ENCODE results near the gene LRCH1. TPM values are rescaled to one million over a fixed set of nuclear protein-coding genes. Genes with fewer than 3 reads are reported as not detected.

LRCH1 gene
- total RNA-seq, 2 experiments from 2014 or later: 16.7 to 27.8 TPM

DNA sequence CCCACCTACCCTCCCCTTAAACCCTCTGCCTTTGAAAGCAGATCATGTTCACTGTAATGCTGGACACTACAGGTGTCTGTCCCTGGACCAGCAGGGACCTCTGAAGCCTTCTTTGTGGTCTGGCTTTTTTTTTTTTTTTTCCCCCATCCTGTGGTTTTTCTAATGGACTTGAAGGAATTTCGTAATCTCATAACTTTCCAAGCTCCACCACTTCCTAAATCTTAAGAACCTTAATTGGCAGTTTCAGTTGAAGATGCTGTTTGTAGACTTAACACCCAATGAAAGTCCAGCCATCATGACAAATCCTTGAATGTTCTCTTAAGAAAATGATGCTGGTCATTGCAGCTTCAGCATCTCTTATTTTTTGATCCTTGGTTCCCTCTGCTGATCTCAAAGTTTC, 45.0 kb upstream of the LRCH1 start:
- intact Hi-C loops (cut with micrococcal nuclease; ENCODE audit: unreplicated experiment): no loop called here
- Histone ChIP-seq H3K27ac (ENCODE audit: low read depth, low read length, poor library complexity, severe bottlenecking) (no peak overlapping the region), H3K36me3 (ENCODE audit: insufficient read depth, low read length) (no peaks in the 10 kb centered on the region), H3K9me2 (ENCODE audit: insufficient read depth, low read length) (no peaks in the 10 kb centered on the region), H3K4me1 (ENCODE audit: insufficient read depth, low read length, poor library complexity, severe bottlenecking) (no peaks in the 10 kb centered on the region), H3K4me3 (ENCODE audit: low read depth, low read length, poor library complexity, severe bottlenecking) (no peak overlapping the region), H4K20me1 (ENCODE audit: insufficient read depth, low read length) (no peaks in the 10 kb centered on the region), H3K4me2 (ENCODE audit: low read length) (no peak overlapping the region), H2AFZ (ENCODE audit: low read length) (no peak overlapping the region), H3K9me3 (ENCODE audit: low read length) (no peaks in the 10 kb centered on the region), H3K79me2 (ENCODE audit: insufficient read depth, low read depth, low read length) (no peaks in the 10 kb centered on the region)
- ChIA-PET POLR2A (no interaction called here), CTCF (ENCODE audit: unreplicated experiment) (no interaction called here)
- no peak for DNase-seq (ENCODE audit: low spot score)
- TF ChIP-seq, protein P1, sequence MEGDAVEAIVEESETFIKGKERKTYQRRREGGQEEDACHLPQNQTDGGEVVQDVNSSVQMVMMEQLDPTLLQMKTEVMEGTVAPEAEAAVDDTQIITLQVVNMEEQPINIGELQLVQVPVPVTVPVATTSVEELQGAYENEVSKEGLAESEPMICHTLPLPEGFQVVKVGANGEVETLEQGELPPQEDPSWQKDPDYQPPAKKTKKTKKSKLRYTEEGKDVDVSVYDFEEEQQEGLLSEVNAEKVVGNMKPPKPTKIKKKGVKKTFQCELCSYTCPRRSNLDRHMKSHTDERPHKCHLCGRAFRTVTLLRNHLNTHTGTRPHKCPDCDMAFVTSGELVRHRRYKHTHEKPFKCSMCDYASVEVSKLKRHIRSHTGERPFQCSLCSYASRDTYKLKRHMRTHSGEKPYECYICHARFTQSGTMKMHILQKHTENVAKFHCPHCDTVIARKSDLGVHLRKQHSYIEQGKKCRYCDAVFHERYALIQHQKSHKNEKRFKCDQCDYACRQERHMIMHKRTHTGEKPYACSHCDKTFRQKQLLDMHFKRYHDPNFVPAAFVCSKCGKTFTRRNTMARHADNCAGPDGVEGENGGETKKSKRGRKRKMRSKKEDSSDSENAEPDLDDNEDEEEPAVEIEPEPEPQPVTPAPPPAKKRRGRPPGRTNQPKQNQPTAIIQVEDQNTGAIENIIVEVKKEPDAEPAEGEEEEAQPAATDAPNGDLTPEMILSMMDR (conservative IDR thresholded peaks at IDR 0.05; ENCODE audit: low read length): no peak
- TF ChIP-seq EZH2phosphoT487 (IDR thresholded peaks at IDR 0.05; ENCODE audit: borderline replicate concordance, low read depth, low read length): no peak
- BruUV-seq (replicated peaks): no TSS peak

GRCh38 chr13:46509981-46510380, 43.0 kb upstream of the LRCH1 start:
- H3K9me2 ChIP-seq (ENCODE audit: insufficient read depth, low read length): no peaks in the 10 kb centered on the region
- intact Hi-C loops (cut with micrococcal nuclease; ENCODE audit: unreplicated experiment): no loop called here
- no peak overlapping the region for H2AFZ ChIP-seq (ENCODE audit: low read length)
- H3K4me3 ChIP-seq (ENCODE audit: low read depth, low read length, poor library complexity, severe bottlenecking): no peak overlapping the region
- H3K36me3 ChIP-seq (ENCODE audit: insufficient read depth, low read length): no peaks in the 10 kb centered on the region
- no peaks in the 10 kb centered on the region for H3K4me1 ChIP-seq (ENCODE audit: insufficient read depth, low read length, poor library complexity, severe bottlenecking)
- H3K79me2 ChIP-seq (ENCODE audit: insufficient read depth, low read depth, low read length): no peaks in the 10 kb centered on the region
- no peaks in the 10 kb centered on the region for H4K20me1 ChIP-seq (ENCODE audit: insufficient read depth, low read length)
- no peak overlapping the region for H3K4me2 ChIP-seq (ENCODE audit: low read length)
- ChIA-PET POLR2A (no interaction called here), CTCF (ENCODE audit: unreplicated experiment) (no interaction called here)
- DNase-seq (ENCODE audit: low spot score): no peak
- H3K27ac ChIP-seq (ENCODE audit: low read depth, low read length, poor library complexity, severe bottlenecking): no peak overlapping the region
- BruUV-seq (replicated peaks): no TSS peak
- TF ChIP-seq, protein P1 (conservative IDR thresholded peaks at IDR 0.05; ENCODE audit: low read length): no peak
- no peak for TF ChIP-seq EZH2phosphoT487 (IDR thresholded peaks at IDR 0.05; ENCODE audit: borderline replicate concordance, low read depth, low read length)
- no peaks in the 10 kb centered on the region for H3K9me3 ChIP-seq (ENCODE audit: low read length)

DNA sequence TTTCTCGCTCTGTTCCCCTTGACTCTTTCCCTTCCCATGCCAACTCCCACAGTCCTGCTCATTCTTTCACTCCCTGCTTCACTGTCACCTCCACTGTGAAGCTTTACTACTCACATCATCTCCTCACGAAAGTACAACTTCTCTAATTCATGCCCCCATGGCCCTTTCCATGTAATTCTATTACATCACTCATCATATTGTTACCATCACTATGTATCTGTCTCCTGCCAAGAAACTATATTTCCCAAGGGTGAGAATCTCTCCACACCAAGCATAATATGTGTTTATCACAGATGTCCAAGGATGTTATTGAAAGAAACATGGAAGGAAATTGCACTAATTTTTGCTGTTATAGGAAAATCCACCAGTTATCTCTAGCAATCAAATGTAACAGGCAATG, 37.2 kb upstream of the LRCH1 start:
- intact Hi-C loops (cut with micrococcal nuclease; ENCODE audit: unreplicated experiment): no loop called here
- Histone ChIP-seq H3K79me2 (ENCODE audit: insufficient read depth, low read depth, low read length) (no peaks in the 10 kb centered on the region), H4K20me1 (ENCODE audit: insufficient read depth, low read length) (no peaks in the 10 kb centered on the region), H3K4me1 (ENCODE audit: insufficient read depth, low read length, poor library complexity, severe bottlenecking) (no peaks in the 10 kb centered on the region), H3K4me2 (ENCODE audit: low read length) (no peak overlapping the region), H3K9me2 (ENCODE audit: insufficient read depth, low read length) (no peaks in the 10 kb centered on the region), H3K4me3 (ENCODE audit: low read depth, low read length, poor library complexity, severe bottlenecking) (no peak overlapping the region), H3K36me3 (ENCODE audit: insufficient read depth, low read length) (no peaks in the 10 kb centered on the region), H2AFZ (ENCODE audit: low read length) (no peak overlapping the region), H3K27ac (ENCODE audit: low read depth, low read length, poor library complexity, severe bottlenecking) (no peak overlapping the region), H3K9me3 (ENCODE audit: low read length) (no peaks in the 10 kb centered on the region)
- no TSS peak for BruUV-seq (replicated peaks)
- ChIA-PET POLR2A (no interaction called here), CTCF (ENCODE audit: unreplicated experiment) (no interaction called here)
- no peak for DNase-seq (ENCODE audit: low spot score)
- TF ChIP-seq EZH2phosphoT487 (IDR thresholded peaks at IDR 0.05; ENCODE audit: borderline replicate concordance, low read depth, low read length): no peak
- TF ChIP-seq, protein P1 (conservative IDR thresholded peaks at IDR 0.05; ENCODE audit: low read length): no peak
